ENCODE results near the gene MUC6. TPM values are rescaled to one million over a fixed set of nuclear protein-coding genes. Genes with fewer than 3 reads are reported as not detected.

The MUC6 gene
- total and polyA plus RNA-seq, 9 of the 15 experiments (the other 6 are each of a cell fraction or from before 2014, with no cell fraction given): not detected

DNA sequence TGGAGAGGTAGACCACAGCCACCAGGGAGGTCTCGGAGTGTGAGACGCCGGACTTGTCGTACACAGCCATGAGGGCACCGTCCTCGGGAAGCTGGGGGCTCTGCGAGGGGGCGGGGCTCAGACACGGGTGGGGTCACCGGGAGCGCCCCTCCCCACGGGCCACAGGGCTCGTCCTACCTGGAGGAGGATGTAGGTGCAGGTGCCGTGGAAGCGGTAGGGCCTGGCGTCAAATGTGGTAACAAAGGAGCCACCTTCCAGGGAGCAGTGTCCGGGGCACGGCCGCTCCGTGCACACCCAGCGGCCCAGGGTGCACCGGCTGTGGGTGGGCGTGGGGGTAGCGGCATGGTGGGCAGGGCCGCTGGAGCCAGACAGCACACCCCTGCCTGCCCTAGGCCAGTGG is 7.5 kb downstream of the MUC6 start:
- no peak overlapping the region for H3K4me2 ChIP-seq (ENCODE audit: insufficient read depth, low read length)
- no TSS peak for BruUV-seq (replicated peaks)
- POLR2A ChIA-PET: no interaction called here
- no peaks in the 10 kb centered on the region; the same call in 1 of the 2 replicates for H4K20me1 ChIP-seq (replicated peaks; ENCODE audit: control insufficient read depth, insufficient read depth, low read length)
- H3K9ac ChIP-seq (ENCODE audit: insufficient read depth in 1 of 2, low read depth in 2 of 2, low read length in 2 of 2): no peak overlapping the region
- H3K4me1 ChIP-seq (replicated peaks in 1 of 2; ENCODE audit: control insufficient read depth in 2 of 2, insufficient read depth in 2 of 2, low read length in 2 of 2): peaks cover 0 to 71% of the 10 kb centered on the region in 2 experiments; a peak in 2 of 5 replicates
- no peak overlapping the region for H3K4me3 ChIP-seq
- no peaks in the 10 kb centered on the region for H3K36me3 ChIP-seq (ENCODE audit: control insufficient read depth, insufficient read depth, low read length)
- FAIRE-seq (no peak), ATAC-seq (no peak), DNase-seq (ENCODE audit: extremely low read depth in 1 of 4, low spot score in 3 of 4) (no peak)
- no peak overlapping the region for H3K27ac ChIP-seq (ENCODE audit: extremely low read depth, low read depth, low read length)
- peaks cover 0 to 53% of the 10 kb centered on the region in 2 experiments; a peak in 3 of 5 replicates for H3K27me3 ChIP-seq (ENCODE audit: control insufficient read depth in 2 of 2, insufficient read depth in 2 of 2, low read length in 2 of 2)
- H3K9me3 ChIP-seq (replicated peaks; ENCODE audit: control insufficient read depth, insufficient read depth, low read depth, low read length): no peaks in the 10 kb centered on the region
- CTCF ChIA-PET (ENCODE audit: low intra/inter-chr PET ratio): no interaction called here
- H3K79me2 ChIP-seq (ENCODE audit: control insufficient read depth, insufficient read depth, low read length): no peaks in the 10 kb centered on the region
- H2AFZ ChIP-seq (ENCODE audit: low read depth, low read length): no peak overlapping the region
- 20% methylated on average over 11 of the region's 25 CpGs for WGBS (ENCODE audit: insufficient coverage, low coverage, missing lambda C conversion rate)
- intact Hi-C loops (cut with micrococcal nuclease): no loop called here
- no peaks in the 10 kb centered on the region for H3K9me1 ChIP-seq (ENCODE audit: control insufficient read depth, insufficient read depth, low read length)
- in situ Hi-C loops (cut with MboI): no loop called here
- TF ChIP-seq, protein P1, sequence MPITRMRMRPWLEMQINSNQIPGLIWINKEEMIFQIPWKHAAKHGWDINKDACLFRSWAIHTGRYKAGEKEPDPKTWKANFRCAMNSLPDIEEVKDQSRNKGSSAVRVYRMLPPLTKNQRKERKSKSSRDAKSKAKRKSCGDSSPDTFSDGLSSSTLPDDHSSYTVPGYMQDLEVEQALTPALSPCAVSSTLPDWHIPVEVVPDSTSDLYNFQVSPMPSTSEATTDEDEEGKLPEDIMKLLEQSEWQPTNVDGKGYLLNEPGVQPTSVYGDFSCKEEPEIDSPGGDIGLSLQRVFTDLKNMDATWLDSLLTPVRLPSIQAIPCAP (CRISPR knock-in tag; IDR thresholded peaks at IDR 0.05; ENCODE audit: borderline replicate concordance): no peak
- TF ChIP-seq ZNF408 (CRISPR knock-in tag; IDR thresholded peaks at IDR 0.05; ENCODE audit: low read depth) (no peak), GTF2E2 (tag; IDR thresholded peaks at IDR 0.05) (no peak), ZNF175 (CRISPR knock-in tag; IDR thresholded peaks at IDR 0.05; ENCODE audit: low read depth) (no peak), U2AF1 (optimal IDR thresholded peaks at IDR 0.05; ENCODE audit: low read depth, low read length) (no peak), TEAD4 (IDR thresholded peaks at IDR 0.05; ENCODE audit: low read length) (no peak), TEAD4 (CRISPR knock-in tag; IDR thresholded peaks at IDR 0.05; ENCODE audit: borderline replicate concordance) (no peak), SMARCA4 (IDR thresholded peaks at IDR 0.05) (no peak), HMGN3 (IDR thresholded peaks at IDR 0.05; ENCODE audit: borderline replicate concordance, extremely low read depth, insufficient read length, low read depth, low read length) (no peak), NFXL1 (CRISPR knock-in tag; IDR thresholded peaks at IDR 0.05) (no peak), ZNF507 (tag; conservative IDR thresholded peaks at IDR 0.05) (no peak), GATAD2A (IDR thresholded peaks at IDR 0.05) (no peak), ASH1L (IDR thresholded peaks at IDR 0.05; ENCODE audit: borderline replicate concordance, low read depth, partially characterized antibody) (no peak), POLR3G (IDR thresholded peaks at IDR 0.05; ENCODE audit: extremely low read depth, insufficient read length, insufficient replicate concordance) (no peak)
- TF ChIP-seq, protein P2, sequence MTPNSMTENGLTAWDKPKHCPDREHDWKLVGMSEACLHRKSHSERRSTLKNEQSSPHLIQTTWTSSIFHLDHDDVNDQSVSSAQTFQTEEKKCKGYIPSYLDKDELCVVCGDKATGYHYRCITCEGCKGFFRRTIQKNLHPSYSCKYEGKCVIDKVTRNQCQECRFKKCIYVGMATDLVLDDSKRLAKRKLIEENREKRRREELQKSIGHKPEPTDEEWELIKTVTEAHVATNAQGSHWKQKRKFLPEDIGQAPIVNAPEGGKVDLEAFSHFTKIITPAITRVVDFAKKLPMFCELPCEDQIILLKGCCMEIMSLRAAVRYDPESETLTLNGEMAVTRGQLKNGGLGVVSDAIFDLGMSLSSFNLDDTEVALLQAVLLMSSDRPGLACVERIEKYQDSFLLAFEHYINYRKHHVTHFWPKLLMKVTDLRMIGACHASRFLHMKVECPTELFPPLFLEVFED (CRISPR knock-in tag; conservative IDR thresholded peaks at IDR 0.05): no peak
- TF ChIP-seq, protein P3, sequence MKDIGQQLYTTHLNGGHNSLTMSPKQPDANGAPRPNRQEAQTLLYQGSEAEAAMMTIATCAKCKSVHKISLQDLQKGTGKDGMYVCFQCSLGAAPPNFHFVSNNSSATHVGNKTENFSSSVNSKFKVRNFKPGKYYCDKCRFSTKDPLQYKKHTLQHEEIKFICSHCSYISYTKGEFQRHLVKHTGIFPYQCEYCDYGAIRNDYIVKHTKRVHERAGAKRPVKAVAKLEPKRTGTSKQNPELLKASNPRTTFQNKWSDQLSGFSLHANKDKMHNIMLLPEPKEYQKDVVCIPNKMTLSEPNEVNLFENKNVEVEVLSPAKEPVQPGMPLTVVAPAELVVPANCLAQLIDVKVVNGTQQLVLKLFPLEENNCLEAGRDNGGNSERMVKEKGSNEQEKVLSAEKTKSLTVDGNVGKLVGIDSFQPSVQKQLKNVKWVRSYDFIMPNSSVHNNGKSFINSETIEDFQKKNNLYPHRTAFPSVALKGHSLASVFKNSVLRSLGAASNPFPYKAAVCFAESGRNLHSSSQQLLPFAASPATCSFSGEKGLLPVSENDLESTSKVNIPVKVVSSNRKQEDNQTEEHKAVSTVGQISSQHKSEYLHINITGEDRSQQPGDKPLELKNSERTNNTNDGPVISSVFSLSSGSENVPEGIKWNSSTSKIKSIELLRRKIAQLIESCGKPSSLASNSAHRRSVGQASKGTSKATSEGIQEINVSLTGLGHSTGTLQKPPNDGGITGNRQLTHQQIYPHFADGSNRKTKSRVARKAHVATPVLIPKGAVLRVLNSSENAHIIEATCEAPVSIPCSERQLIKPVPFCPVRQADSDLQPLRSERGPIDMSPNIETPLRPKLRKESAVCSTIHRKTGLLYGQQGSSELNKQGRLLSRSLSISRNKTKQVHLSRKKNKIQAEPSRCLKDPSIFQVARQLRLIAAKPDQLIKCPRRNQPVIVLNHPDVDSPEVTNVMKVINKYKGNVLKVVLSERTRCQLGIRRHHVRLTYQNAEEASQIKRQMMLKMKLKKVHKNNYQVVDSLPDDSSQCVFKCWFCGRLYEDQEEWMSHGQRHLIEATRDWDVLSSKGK (CRISPR knock-in tag; IDR thresholded peaks at IDR 0.05): no peak

Measured in K562 (cell line).